Nephron (organoid): Measurements from ENCODE around the gene UGT3A1.

Source experiments
- H3K27ac Mint-ChIP-seq, 3 experiments: 2 replicates each; pipeline ENCODE4 v1.8.0; 2020; ENCODE audit warnings: mixed read lengths in 3 of 3, mild to moderate bottlenecking in 2 of 3, moderate library complexity in 1 of 3
- H3K27me3 Mint-ChIP-seq: 2 replicates; pipeline ENCODE4 v1.8.0; 2021; ENCODE audit warnings: low read depth, mild to moderate bottlenecking, moderate library complexity, mixed read lengths
- H3K36me3 Mint-ChIP-seq: 2 replicates; pipeline ENCODE4 v1.8.0; 2020; ENCODE audit warnings: low read depth, mixed read lengths
- H3K4me1 Mint-ChIP-seq: 2 replicates; pipeline ENCODE4 v1.8.0; 2020; ENCODE audit warnings: mixed read lengths
- H3K4me3 Mint-ChIP-seq, 3 experiments: 2 replicates each; pipeline ENCODE4 v1.8.0; 2020; ENCODE audit warnings: mild to moderate bottlenecking in 3 of 3, mixed read lengths in 3 of 3, moderate library complexity in 2 of 3
- H3K9me3 Mint-ChIP-seq: 2 replicates; pipeline ENCODE4 v1.8.0; 2020; ENCODE audit warnings: mixed read lengths
- TF ChIP-seq, protein P1 (sequence below), 3 experiments: fragments of 200-600 bp; sonication (generic); IDR thresholded peaks; one replicate each; pipeline ENCODE4 v1.5.0; 2021; ENCODE audit warnings: antibody characterized with exemption in 3 of 3; ENCODE audit not compliant: unreplicated experiment in 3 of 3

The UGT3A1 gene

DNA sequence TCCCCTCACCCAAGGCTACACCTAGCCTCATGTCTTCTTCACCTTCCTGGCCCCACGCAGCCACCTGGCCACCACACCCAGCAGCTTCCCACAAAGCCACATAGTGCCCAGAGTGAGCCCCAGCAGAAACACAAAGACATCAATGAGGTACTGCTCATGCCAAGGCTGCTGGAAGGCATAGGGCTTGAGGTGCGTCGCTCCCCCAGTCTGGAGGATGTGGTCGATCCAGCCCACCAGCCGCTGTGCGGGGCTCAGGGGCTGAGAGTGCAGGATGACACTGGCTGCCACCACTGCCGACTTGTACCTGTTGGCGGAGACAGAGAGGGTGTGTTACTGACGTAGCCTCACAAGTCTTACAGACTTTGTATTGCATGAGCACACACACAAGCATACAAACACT is 37.0 kb downstream of the UGT3A1 start:
- Mint-ChIP-seq H3K4me3 (no peak overlapping the region), H3K4me1 (no peaks in the 10 kb centered on the region), H3K27me3 (peaks cover 4% of the 10 kb centered on the region), H3K36me3 (peaks cover 10% of the 10 kb centered on the region), H3K9me3 (peaks cover 4% of the 10 kb centered on the region), H3K27ac (no peak overlapping the region)
- TF ChIP-seq, protein P1, sequence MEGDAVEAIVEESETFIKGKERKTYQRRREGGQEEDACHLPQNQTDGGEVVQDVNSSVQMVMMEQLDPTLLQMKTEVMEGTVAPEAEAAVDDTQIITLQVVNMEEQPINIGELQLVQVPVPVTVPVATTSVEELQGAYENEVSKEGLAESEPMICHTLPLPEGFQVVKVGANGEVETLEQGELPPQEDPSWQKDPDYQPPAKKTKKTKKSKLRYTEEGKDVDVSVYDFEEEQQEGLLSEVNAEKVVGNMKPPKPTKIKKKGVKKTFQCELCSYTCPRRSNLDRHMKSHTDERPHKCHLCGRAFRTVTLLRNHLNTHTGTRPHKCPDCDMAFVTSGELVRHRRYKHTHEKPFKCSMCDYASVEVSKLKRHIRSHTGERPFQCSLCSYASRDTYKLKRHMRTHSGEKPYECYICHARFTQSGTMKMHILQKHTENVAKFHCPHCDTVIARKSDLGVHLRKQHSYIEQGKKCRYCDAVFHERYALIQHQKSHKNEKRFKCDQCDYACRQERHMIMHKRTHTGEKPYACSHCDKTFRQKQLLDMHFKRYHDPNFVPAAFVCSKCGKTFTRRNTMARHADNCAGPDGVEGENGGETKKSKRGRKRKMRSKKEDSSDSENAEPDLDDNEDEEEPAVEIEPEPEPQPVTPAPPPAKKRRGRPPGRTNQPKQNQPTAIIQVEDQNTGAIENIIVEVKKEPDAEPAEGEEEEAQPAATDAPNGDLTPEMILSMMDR (IDR thresholded peaks at IDR 0.05; ENCODE audit: unreplicated experiment in 3 of 3), result no peak

DNA sequence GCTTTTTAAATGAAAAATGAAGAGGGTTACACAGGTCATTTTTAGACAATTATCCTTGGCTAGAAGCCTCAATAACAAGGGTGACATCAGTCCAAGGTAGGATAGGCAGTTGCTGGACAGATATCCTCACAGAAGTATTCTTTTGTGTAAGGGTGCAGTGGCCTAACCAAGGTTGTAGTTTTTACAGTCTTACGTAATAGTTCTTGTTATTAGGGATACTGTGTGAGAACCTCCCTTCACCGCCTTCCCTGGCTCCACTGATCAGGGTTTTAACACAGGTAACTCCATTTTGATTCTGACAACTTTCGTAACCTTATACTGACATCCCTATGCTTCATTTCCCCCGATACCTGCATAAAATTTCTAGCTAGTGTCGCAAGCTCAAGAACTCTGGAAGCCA is 44.1 kb downstream of the UGT3A1 start:
- Mint-ChIP-seq H3K27me3 (peaks cover 4% of the 10 kb centered on the region), H3K9me3 (peaks cover 3% of the 10 kb centered on the region), H3K4me1 (no peaks in the 10 kb centered on the region), H3K4me3 (no peak overlapping the region), H3K36me3 (no peaks in the 10 kb centered on the region), H3K27ac (no peak overlapping the region)
- TF ChIP-seq, protein P1 (IDR thresholded peaks at IDR 0.05; ENCODE audit: unreplicated experiment in 3 of 3), result no peak

DNA sequence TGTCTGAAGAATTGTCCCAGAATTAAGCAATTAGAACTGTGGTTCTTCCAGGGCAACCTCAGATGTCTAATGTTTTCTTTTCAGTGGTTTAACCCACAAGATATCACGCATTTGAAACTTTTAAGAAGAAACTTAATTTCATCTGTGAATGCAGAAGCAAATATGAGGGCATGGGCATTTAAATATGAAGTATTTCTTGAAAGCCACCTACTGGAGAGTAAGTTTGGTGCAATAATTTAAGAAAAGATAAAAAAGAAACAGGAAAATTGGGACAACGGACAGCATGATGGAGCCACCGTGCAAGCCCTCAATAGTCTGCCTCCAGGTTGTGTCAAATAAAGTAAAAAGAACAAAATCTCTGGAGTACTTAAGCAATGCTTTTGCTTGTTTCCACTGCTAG is 51.6 kb downstream of the UGT3A1 start:
- TF ChIP-seq, protein P1 (IDR thresholded peaks at IDR 0.05; ENCODE audit: unreplicated experiment in 3 of 3), result peak; percentile 11 to 21 (median 18)
- no peak overlapping the region for H3K27ac Mint-ChIP-seq
- H3K4me3 Mint-ChIP-seq, result no peak overlapping the region
- H3K27me3 Mint-ChIP-seq, result no peaks in the 10 kb centered on the region
- H3K9me3 Mint-ChIP-seq, result peaks cover 3% of the 10 kb centered on the region
- H3K4me1 Mint-ChIP-seq, result peaks cover 5% of the 10 kb centered on the region
- no peaks in the 10 kb centered on the region for H3K36me3 Mint-ChIP-seq

DNA sequence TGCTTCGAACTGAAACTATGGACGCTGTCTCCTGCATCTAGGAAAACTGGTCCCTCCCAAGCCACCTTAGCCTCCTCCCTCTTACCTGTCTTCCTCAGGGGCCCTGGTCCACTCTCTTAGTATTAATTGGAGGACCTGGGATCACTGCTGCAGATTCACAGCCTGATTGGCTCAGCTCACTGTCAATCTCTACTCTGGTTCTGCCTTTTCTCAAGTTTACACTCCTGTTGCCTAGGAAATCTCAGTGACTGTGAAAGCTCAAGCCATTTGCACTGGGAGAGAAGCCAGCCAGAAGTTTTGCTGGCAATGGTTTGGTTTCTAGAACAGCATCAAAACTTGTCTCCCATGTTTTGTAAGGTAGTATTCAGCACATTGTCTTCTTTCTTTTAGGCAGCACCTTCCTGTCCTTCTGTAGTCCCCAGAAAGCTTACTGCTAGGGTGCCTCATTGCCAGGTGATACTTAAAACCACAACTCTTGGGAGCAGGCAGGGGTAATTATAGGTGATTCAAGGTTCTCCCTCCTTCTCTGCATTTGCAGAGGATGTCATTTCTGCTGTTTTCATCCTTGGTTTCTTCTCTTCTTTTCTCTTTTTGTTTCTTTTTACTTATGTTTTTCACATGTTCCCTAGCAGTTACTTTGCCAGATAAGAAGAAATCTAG is 52.5 kb downstream of the UGT3A1 start, which contains the start of gene CAPSL:
Gene CAPSL, minus strand, starts transcription at position 55 of the 660 bp plus-strand sequence. CDS start 17,502 bp downstream, outside the sequence.
- peak within 1 kb of the TSS in 1 of 3 experiments; percentile 12 for H3K27ac Mint-ChIP-seq
- peak within 1 kb of the TSS; percentile 40 to 46 (median 43) for H3K4me3 Mint-ChIP-seq
- H3K4me1 Mint-ChIP-seq, result peaks cover 5% of the 10 kb centered on the region
- H3K27me3 Mint-ChIP-seq, result no peaks in the 10 kb centered on the region
- H3K36me3 Mint-ChIP-seq, result no peaks in the 10 kb centered on the region
- H3K9me3 Mint-ChIP-seq, result no peaks in the 10 kb centered on the region
- TF ChIP-seq, protein P1 (IDR thresholded peaks at IDR 0.05; ENCODE audit: unreplicated experiment in 3 of 3), result no peak

DNA sequence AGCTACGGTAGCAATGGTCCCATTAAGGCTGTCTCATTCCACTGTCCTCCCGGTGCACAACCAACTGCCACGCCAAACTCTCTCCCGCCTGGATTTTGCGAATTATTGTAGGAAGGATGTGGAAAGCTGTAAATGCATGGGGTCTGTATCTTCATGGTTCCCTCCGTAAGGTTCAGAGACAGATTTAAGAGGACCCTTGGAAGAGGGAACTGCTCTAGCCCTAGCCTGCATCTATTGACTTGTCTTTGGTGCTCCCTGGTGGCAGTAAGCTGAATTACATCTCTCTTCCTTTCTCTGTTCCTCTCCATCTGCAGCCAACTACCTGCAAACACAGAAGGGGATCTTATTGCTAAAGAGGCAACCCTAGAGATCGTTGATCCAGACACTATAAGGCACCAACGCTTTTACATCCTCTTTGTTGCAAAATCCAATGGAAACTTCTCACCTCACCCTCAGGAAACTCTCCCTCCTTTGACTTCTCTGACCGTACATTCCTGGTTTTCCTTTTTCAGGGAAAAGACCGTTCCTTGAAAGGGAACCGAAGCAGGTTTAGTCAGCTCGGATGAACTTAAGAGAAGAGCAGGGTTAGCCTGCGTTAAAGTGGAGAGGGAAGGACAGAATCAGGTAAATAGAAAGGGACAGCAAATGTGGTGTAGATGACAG is 64.7 kb downstream of the UGT3A1 start:
- Mint-ChIP-seq H3K27ac (no peak overlapping the region), H3K36me3 (no peaks in the 10 kb centered on the region), H3K4me3 (no peak overlapping the region), H3K27me3 (peaks cover 57% of the 10 kb centered on the region), H3K4me1 (no peaks in the 10 kb centered on the region), H3K9me3 (no peaks in the 10 kb centered on the region)
- TF ChIP-seq, protein P1 (IDR thresholded peaks at IDR 0.05; ENCODE audit: unreplicated experiment in 3 of 3), result peak; percentile 78 to 88 (median 78)
